GM20000 (cell line): Measurements from ENCODE around the gene LGR6.

ENCODE experiments used
- DNase-seq: peaks from one replicate; pipeline ENCODE4 v3.0.0; 2012; ENCODE audit warnings: low spot score
- TF ChIP-seq, protein P1 (sequence below): IDR thresholded peaks from 2 replicates; pipeline ENCODE4 v1.5.1; 2012; ENCODE audit warnings: mild to moderate bottlenecking, control low read depth; ENCODE audit errors: extremely low read depth, missing control alignments

The LGR6 gene

DNA sequence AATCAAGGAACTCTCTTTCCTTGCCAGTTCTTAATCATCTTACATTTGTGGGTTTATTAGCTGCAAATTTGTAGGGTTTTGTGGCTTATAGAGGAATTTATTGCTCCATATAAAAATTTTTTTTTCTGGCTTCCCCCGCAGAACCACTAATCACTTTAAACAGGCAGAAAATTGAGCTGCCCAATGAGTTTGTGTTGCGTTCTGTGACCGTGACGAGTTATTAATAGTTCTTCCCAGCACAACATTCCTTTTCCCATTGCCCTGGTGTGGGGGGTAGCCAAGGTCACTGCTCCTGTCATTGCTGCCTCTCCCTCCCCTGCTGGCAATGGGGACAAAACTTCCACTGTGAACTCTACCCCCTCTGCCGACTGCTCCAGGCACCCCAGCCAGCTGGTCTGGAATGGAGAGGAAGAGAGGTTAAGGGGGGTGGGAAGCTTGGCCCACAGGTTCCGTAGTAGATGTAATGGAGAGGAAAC, 93.1 kb downstream of the LGR6 start:
- no peak for DNase-seq
- TF ChIP-seq, protein P1, sequence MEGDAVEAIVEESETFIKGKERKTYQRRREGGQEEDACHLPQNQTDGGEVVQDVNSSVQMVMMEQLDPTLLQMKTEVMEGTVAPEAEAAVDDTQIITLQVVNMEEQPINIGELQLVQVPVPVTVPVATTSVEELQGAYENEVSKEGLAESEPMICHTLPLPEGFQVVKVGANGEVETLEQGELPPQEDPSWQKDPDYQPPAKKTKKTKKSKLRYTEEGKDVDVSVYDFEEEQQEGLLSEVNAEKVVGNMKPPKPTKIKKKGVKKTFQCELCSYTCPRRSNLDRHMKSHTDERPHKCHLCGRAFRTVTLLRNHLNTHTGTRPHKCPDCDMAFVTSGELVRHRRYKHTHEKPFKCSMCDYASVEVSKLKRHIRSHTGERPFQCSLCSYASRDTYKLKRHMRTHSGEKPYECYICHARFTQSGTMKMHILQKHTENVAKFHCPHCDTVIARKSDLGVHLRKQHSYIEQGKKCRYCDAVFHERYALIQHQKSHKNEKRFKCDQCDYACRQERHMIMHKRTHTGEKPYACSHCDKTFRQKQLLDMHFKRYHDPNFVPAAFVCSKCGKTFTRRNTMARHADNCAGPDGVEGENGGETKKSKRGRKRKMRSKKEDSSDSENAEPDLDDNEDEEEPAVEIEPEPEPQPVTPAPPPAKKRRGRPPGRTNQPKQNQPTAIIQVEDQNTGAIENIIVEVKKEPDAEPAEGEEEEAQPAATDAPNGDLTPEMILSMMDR, result no peak

DNA sequence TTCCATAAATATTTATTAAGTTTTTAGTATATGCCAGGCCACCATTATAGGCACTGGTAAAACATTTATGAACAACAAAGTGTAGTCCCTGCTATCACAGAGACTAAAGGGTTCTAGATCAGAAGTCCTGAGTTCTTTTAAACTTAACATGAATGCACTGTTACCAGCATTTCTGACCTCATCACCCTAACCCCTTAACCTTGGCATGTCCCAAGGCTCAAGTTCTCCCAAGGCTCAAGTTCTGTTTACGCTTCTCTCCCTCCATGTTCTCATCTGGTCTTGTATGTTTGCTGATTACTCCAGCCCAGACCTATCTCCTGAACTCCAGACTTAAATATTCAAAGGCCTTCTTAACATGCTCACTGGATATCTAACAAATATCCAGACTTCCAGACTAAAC, 93.6 kb downstream of the LGR6 start:
- DNase-seq, result no peak
- TF ChIP-seq, protein P1, result no peak

DNA sequence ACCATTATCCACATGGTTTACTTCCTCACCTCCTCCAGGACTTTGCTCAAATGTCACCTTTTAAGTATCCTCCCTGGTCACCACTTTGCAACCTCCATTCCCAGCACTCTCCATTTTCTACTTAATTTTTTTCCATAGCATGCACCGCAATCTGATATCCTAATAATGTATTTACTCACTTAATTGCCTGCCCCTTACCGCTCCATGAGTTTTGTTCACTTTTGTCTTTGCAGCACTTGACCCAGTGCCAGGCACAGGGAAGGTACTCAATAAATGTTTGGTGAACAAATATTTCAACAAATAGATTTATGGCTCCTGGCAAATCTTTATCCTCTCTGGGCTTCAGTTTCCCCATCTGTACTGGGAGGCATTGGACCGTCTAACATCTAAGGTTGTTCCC, 94.6 kb downstream of the LGR6 start:
- TF ChIP-seq, protein P1, result no peak
- DNase-seq, result no peak

DNA sequence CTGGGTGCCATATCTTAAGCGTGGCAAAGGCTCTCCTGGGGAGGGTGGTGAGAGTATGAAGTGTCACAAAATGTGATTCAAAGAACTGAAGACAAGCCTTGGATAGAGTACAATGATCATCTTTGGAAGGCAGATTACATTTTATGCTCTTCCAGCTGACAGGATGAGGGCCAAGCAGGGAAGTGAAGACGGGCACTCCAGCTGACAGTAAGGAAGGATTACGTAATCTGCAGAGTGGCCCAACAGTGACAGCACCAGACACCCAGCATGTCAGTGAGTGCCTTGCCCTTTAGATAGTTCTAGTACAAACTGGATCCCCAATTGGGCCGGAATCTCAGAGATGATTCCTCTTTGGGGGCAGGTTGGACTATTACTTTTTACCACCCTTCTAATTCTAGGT, 95.4 kb downstream of the LGR6 start:
- TF ChIP-seq, protein P1, result no peak
- DNase-seq, result no peak

DNA sequence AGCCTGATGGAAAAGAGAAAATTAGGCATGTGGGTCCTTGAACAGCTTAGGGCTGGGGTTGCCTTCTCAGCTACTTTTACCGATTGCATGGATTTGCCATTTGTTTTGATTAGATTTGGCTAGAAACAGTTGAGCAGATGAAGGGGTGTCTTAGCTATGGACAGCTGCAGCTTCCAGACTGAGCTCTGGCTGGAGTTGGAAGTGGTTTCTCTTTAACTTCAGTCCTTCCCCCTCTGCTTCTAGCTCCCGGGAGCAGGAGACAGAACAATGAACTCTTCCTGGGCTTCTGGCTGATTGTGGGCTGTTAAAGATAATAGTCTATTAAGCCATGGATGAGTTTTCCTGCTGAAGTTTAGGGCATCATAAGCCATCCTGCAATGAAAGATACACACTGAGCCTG, 97.4 kb downstream of the LGR6 start:
- no peak for DNase-seq
- TF ChIP-seq, protein P1, result no peak

DNA sequence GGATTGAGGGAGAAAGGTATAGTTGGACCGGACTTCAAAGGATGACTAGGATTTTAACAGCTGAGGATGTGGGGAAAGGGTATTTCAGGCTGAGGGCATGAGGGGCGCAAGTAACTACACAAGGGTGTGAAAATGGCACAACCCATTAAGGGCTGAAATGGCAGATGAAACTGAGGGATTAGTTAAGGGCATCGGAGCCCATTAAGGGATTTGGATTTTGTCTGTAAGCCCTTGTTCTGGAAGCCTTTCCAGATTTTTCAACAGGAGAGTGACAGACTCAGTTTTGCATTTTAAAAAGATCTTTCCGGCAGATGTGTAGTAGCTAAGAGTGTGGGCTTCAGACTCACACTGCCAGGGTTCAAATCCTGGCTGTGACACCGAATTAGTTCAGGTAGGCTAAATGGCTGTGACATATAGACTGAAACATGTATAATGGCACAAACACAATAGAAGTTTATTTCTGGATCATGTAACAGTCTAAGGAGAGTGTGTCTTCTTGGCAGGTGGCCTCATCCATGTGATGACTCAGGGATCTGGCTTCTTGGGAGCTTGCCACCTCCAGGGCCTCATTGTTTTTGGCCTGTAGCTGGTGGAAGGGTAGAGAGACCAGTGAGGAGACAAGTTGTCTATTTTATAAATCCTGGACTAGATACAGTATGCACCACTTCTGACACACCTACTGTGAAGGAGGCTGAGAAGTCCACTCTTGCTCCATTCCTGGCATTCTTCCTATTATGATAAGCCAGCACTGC, 98.5 kb downstream of the LGR6 start:
- TF ChIP-seq, protein P1, result no peak
- no peak for DNase-seq

DNA sequence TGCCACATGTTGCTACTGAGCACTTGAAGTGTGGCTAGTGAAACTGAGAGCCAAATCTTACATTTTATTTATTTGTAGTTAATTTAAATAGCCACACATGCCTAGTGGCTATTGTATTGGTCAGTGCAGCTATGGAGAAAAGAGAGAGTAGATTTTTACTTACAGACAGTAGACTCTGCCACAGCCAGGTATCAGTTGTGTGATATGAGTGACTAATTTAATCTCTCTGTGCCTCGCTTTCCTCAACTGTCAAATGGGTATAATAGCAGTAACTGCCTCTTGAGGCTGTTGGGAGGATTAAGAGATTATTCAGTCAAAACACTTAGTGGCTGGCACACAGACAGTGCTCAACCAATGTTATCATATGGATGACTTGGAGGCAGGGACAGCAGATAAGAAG, 99.2 kb downstream of the LGR6 start:
- DNase-seq, result no peak

More for the DNA sequence above, 99.2 kb downstream of the LGR6 start:
- TF ChIP-seq, protein P1, result no peak
